Gastroesophageal sphincter (tissue), 3 donors: ENCODE data around the gene RNF8.

Experiments used
- CTCF ChIP-seq, 4 experiments: fragments of 200-600 bp in 2 of 4; fragments of 450-650 bp in 2 of 4; sonication (generic) in 1 of 4; IDR thresholded peaks; one replicate each; pipeline ENCODE4 v1.5.1; 2017 to 2019; ENCODE audit warnings: antibody characterized with exemption in 4 of 4, mild to moderate bottlenecking in 2 of 4, moderate library complexity in 2 of 4
- POLR2AphosphoS5 ChIP-seq: sonication (generic); formaldehyde crosslinking; IDR thresholded peaks from one replicate; pipeline ENCODE4 v1.6.1; 2017; ENCODE audit warnings: antibody characterized with exemption

- TF ChIP-seq POLR2AphosphoS5: no peak
- no peak for TF ChIP-seq CTCF (IDR thresholded peaks at IDR 0.05)
Measured at GRCh38 chr6:37343248-37343647, 10.5 kb upstream of the RNF8 start.
